HG02885 (cell line): ENCODE measurements around the gene ZIC1.

Experiments used
- ATAC-seq: cut with Tn5 transposase; IDR thresholded peaks from one replicate; pipeline ENCODE4 v1.9.1; 2021; ENCODE audit warnings: mild to moderate bottlenecking; ENCODE audit not compliant: unreplicated experiment, poor library complexity

Gene ZIC1

GRCh38 chr3:147407498-147408187 lies 1.5 kb upstream of the ZIC1 start:
- no peak for ATAC-seq

DNA sequence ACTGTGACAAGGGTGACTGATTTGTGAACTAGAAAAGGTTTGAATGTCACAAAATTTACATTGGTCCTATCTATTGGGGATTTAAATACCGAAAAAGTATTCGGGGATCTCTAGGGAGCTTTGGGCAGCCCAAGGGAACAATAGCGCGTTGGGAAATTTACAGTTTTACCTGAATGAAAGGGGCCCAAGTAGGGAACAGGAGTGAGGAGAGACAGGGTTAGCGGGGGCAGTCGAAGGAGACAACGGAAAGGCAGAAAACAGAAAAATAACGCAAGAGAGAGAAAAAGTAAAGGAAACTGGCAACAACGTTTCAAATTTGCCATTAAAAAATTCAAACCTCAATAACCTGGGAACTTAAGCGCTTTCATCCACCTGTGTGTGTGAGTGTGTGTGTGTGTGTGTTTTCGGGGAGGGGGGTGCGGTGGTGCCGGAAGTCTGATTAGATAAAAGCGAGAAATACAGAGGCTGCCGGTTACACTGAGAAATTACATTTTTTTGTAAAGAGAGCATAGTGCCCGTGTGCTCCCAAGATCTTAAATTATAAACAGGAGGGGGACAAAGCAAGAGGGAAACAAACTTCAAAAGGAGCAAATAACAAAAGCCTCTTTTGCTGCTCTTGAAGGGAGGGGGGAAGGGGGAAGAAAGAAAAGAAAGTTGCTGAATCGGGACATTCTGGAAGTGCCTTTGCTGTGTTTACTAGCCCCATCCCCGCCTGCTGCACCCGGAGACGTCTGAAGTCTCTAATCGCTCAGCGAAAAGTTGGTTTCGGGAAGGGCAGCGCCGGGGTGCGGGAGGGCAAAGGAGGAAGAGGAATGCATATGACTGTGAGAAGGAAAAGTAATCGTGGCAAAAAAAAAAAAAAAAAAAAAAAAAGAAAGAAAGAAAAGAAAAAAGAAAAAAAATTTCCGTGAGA lies 721 bp upstream of the ZIC1 start:
- no peak for ATAC-seq

DNA sequence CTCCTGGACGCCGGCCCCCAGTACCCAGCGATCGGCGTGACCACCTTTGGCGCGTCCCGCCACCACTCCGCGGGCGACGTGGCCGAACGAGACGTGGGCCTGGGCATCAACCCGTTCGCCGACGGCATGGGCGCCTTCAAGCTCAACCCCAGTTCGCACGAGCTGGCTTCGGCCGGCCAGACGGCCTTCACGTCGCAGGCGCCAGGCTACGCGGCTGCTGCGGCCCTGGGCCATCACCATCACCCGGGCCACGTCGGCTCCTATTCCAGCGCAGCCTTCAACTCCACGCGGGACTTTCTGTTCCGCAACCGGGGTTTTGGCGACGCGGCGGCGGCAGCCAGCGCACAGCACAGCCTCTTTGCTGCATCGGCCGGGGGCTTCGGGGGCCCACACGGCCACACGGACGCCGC lies 956 bp downstream of the ZIC1 start:
- no peak for ATAC-seq

- ATAC-seq: no peak
Measured at GRCh38 chr3:147410526-147411237, 1.5 kb downstream of the ZIC1 start.

DNA sequence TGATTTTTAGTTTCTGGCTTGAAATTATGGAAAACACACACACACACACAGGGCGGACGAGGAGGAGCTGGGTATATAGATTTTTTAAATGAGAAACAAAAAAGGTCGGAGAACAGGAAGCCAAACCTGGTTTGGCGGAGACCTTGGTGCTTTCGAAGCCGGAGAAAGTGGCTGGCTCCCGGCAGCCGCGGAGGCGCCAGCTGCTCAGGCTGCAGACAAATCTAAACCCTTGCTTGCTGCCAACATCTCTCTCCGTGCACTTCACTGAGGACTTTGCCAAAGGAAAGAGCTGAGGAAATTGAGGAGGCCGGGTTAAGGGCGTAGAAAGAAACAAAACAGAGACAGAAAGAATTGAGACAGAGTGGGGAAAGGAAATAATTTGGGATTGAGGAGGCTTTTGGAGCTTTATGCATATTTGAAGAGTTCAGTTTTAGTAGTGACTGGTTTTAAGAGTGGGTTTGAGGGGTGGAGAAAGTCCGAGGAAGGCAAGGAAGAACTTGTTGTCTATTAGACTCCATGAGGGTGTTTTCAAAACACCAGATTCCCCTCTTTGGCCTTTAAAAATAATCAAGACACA lies 2.2 kb downstream of the ZIC1 start:
- no peak for ATAC-seq

DNA sequence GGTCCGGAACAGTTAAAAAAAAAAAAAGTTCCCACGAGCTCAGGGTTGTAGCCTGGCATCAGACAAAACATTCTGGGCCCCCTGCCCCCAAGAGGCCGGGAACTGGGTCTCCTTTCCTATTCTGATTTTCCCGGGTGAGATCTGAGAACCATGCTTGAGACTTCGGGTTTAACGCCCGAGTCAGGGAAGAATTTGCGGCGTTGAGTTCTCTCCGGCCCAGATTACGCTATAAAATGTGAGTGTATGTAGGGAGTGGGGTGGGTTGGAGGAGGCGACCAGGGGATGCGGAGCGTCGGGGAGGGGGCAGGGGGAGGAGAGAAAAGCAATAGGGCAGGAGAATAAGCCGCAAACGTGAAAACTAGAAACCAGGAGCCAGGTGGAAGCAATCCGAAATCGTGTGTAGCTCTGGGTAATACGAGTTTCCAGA lies 2.7 kb downstream of the ZIC1 start:
- no peak for ATAC-seq

GRCh38 chr3:147412261-147412916 lies 3.2 kb downstream of the ZIC1 start:
- ATAC-seq: no peak

- no peak for ATAC-seq
Measured at GRCh38 chr3:147412917-147413685, 3.9 kb downstream of the ZIC1 start.

DNA sequence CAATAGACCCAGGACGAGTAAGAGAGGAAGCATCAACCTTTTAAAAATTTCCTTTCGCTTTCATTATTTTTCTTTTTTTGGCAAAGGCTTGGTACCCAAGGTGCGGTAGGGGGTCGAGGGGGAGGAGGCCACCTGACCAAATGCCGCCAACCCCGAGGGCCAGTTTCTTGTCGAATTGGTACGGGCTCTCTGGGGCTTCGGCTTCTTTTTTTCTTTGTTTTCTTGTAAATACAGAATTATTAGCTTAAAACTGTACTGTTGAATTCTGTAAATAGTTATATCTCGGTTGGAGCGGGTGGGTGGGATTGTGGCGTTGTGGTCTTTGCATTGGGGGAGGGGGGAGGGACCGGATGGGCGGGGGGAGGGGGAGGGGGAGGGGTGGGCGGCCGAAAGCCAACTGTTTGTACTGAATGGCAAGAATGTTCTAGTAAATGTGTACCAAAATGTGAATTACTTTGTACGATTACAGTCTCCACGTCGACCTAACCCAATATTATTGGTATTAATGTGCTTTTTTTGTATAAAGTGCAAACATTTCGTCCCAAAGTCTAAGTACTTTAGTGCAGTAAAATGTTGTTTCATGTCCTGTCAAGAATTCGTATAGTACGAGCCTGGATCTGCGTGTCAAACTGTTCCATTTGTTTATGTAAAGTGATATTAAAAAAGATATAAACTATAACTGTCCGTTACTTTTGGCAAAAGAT lies 4.7 kb downstream of the ZIC1 start:
- no peak for ATAC-seq

DNA sequence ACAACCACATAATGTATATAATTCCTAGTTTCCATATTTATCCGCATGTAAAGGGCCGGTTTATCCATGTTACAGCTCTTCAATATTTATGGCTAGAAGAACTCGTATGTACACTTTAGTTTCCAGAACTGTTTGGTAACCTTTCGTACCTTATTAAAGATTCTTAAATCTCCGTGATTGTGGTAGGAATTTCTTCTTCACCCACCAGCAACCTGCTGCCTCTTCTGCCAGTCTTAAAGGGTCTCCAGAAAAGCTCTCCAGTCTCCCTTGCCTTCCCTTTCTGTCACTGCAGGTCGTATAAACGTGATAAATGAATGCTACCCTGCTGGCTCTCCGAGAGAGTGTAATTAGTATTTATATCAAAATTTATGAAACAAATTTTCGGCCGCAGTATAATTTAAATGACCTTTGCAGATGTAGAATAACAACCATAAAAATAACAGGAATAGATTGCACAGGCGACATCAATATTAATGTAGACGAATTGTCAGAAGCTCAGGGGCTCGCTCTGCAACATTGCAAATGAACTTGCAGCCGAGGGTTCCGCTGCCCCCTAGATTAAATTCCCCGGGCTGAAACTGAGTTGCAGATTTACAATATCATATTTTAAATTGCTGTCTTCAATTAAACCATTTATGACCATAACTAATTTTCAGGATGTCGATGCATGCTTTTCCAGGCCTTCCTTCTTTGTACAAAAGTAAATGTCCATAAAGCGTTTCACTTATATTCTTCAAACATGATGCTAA lies 5.4 kb downstream of the ZIC1 start:
- no peak for ATAC-seq

GRCh38 chr3:147415286-147415685 lies 6.1 kb downstream of the ZIC1 start:
- no peak for ATAC-seq

DNA sequence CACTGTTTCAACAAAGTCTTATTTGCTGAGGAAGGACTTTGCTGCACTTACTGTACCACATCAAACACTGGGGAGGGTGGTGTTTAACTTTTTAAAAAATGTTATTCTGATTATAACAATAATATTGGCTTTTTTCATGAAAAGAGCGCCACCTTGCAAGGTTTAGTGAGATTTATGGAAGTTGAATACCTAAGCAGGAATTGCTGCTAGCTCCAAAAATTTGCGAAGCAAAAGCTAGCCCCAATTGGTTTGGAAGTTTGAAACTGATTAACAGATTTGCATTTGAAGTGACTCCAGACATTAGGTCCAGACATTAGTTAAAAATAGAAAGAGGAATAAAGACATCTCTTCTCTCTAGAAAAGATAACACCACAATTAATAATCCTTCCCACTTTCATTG lies 6.7 kb downstream of the ZIC1 start:
- no peak for ATAC-seq

DNA sequence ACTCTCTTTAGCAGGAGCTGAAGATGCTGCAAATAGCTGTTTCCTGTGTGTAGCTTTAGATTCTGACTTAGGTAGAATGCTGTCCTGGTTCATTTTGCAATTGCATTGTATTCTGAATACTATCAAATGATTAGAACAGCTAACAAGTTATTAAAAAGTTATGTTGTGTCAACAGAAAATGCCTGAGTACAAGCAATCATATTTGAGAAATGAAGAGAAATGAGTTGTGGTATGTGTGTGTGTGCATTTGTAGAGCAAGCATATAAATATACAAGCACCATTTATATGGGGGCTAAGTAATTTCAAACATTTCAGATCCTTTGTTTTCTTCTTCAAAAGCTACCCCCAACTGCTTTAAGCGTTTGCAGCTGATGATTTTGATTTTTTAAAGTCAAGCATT lies 7.8 kb downstream of the ZIC1 start:
- ATAC-seq: no peak

DNA sequence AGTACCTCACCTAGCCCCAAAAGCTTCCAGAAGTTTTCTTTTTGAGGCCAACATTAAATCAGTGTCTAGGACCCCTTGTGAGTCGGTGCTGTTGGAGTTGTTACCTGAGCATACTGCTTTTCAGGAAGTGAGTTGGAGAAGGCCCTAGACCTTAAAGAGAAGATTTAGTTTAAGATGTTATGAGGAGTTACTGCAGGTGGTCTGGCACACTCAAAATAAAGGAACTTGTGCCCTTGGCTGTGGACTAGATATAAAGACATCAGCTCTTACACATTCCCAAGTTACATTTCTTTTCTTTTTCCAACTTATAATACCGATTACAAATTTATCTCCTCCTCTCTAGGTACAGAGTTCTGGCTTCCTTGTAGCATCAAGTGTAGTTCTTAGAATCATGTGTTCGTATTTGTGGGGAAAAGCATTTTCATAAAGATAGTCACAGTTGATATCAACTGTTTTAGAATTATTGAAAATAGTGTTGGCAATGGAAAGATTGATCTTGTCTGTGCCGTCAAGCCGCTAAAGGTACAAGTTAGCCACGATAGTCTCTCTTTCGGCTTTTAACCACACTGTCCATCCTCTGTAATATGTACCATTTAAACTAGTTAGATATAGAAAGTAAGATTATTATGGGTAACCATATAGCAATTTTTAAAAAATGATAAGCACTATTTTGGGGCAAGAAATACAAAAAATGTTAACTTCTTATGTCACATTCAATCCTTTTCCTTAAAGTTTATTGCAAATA lies 8.6 kb downstream of the ZIC1 start:
- ATAC-seq: no peak

GRCh38 chr3:147418371-147418781 lies 9.2 kb downstream of the ZIC1 start:
- ATAC-seq: no peak

DNA sequence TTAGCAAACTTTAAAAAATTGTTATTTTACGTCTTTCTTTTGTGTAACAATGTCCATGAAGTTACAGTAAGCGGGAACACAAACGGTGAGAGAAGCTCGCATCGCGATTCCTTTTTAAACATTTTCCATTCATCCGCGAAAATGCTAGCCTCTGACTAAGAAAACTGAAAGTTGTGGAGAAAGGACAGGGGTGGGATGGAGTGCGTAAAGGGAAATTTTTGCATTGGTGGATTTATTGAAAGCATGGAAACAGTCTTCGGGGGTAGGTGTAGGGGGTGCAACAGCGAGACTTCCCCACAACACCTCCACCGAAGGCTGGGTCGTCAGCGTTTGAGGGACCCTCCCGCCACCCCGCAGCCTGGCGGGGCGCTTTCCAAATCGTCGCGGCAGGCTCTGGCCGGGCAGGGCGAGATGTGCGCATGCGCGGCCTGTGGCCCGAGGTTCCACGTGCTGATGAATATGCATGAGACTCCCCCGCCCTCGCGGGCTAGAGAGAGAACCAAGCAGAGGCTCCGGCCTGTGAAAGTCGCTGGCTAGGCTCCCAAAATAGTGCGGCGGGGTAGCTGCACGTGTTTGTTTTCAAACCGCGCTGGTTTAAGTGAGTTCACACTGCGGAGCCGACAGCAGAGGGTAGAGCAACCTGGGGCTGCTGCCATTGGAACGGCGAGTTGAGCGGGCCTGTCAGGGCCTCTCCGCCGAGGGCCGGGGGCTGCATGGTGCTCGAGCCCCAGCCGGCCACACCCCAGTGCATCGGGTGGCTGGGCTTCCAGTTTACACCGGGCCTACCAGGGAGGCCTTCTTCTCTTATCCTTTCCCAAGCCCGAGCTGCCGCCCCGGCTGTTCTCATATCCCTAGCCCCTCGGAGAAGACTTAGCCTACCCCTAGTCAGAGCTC lies 9.9 kb downstream of the ZIC1 start:
- no peak for ATAC-seq
